Measurements from ENCODE around the gene NPLOC4.

Gene NPLOC4

GRCh38 chr17:81564778-81565177 is 72.1 kb downstream of the NPLOC4 start:
- no peak for DNase-seq (ENCODE audit: low read depth)

- DNase-seq (ENCODE audit: low read depth) = no peak
These were observed 72.9 kb downstream of the NPLOC4 start for GRCh38 chr17:81563861-81564586.

GRCh38 chr17:81561494-81561885 is 75.4 kb downstream of the NPLOC4 start:
- DNase-seq (ENCODE audit: low read depth) = no peak

GRCh38 chr17:81558941-81559806 is 77.7 kb downstream of the NPLOC4 start:
- DNase-seq (ENCODE audit: low read depth) = no peak

GRCh38 chr17:81558115-81558468 is 78.8 kb downstream of the NPLOC4 start:
- no peak for DNase-seq (ENCODE audit: low read depth)

GRCh38 chr17:81557276-81558114 is 79.4 kb downstream of the NPLOC4 start:
- no peak for DNase-seq (ENCODE audit: low read depth)

GRCh38 chr17:81556863-81557262 is 80.0 kb downstream of the NPLOC4 start:
- DNase-seq (ENCODE audit: low read depth) = no peak

GRCh38 chr17:81556175-81556691 is 80.7 kb downstream of the NPLOC4 start:
- DNase-seq (ENCODE audit: low read depth) = no peak

- no peak for DNase-seq (ENCODE audit: low read depth)
These were observed 83.2 kb downstream of the NPLOC4 start for GRCh38 chr17:81553616-81554181.

GRCh38 chr17:81553018-81553615 is 83.8 kb downstream of the NPLOC4 start:
- DNase-seq (ENCODE audit: low read depth) = peak; percentile 47

- DNase-seq (ENCODE audit: low read depth) = peak; percentile 52
These were observed 84.5 kb downstream of the NPLOC4 start, which contains the start of gene FAAP100 for GRCh38 chr17:81552244-81553017. TSS of gene FAAP100 (minus strand) at chr17:81552353. CDS start at chr17:81552330, 23 bp downstream.

GRCh38 chr17:81551458-81552243 is 85.3 kb downstream of the NPLOC4 start:
- DNase-seq (ENCODE audit: low read depth) = no peak

- DNase-seq (ENCODE audit: low read depth) = no peak
These were observed 86.0 kb downstream of the NPLOC4 start for GRCh38 chr17:81550830-81551457.

GRCh38 chr17:81550285-81550684 is 86.6 kb downstream of the NPLOC4 start:
- no peak for DNase-seq (ENCODE audit: low read depth)

GRCh38 chr17:81549826-81550225 is 87.1 kb downstream of the NPLOC4 start:
- DNase-seq (ENCODE audit: low read depth) = no peak

- no peak for DNase-seq (ENCODE audit: low read depth)
These were observed 87.8 kb downstream of the NPLOC4 start for GRCh38 chr17:81549031-81549557.

GRCh38 chr17:81547614-81547982 is 89.3 kb downstream of the NPLOC4 start:
- no peak for DNase-seq (ENCODE audit: low read depth)

- DNase-seq (ENCODE audit: low read depth) = no peak
These were observed 89.9 kb downstream of the NPLOC4 start for GRCh38 chr17:81546906-81547613.
